Breast epithelium (tissue), 4 donors: ENCODE results near the gene FUT8. TPM values are rescaled to one million over a fixed set of nuclear protein-coding genes. Genes with fewer than 3 reads are reported as not detected.
A peak's percentile ranks its signal among the peaks of the same experiment; 100 is the strongest.

Source experiments
- DNase-seq, 2 donors: peaks; one replicate each; pipeline ENCODE4 v3.0.0-alpha.2; 2019; ENCODE audit warnings: low spot score in 2 of 2
- H3K27ac ChIP-seq, 2 donors: fragments of 200-600 bp; sonication (generic) in 1 of 2; one replicate each; pipeline ENCODE4 v1.5.1; 2016 to 2019; ENCODE audit warnings: mild to moderate bottlenecking in 1 of 2
- H3K27me3 ChIP-seq, 2 donors: fragments of 200-600 bp; sonication (generic) in 1 of 2; one replicate each; pipeline versions ENCODE4 v1.5.1 to v1.6.0; 2017 to 2019; ENCODE audit warnings: control low read depth in 1 of 2, mild to moderate bottlenecking in 1 of 2
- H3K36me3 ChIP-seq: fragments of 200-600 bp; one replicate; pipeline ENCODE4 v1.5.1; 2019
- H3K4me1 ChIP-seq, 2 donors: fragments of 200-600 bp; sonication (generic); one replicate each; pipeline ENCODE4 v1.5.1; 2016 to 2019; ENCODE audit warnings: control low read depth in 1 of 2
- H3K4me3 ChIP-seq, 3 donors: fragments of 200-600 bp; sonication (generic); 1 replicate in 2 of 3; 2 replicates in 1 of 3; pipeline ENCODE4 v1.5.1; 2016 to 2019; ENCODE audit warnings: mild to moderate bottlenecking in 3 of 3, moderate library complexity in 2 of 3
- H3K9me3 ChIP-seq, 2 donors: fragments of 200-600 bp; sonication (generic) in 1 of 2; one replicate each; pipeline ENCODE4 v1.5.1; 2016 to 2019; ENCODE audit warnings: control low read depth in 1 of 2
- CTCF ChIP-seq, 3 donors: fragments of 450-650 bp; IDR thresholded peaks; one replicate each; pipeline ENCODE4 v1.5.1; 2016 to 2017; ENCODE audit warnings: antibody characterized with exemption in 3 of 3, mild to moderate bottlenecking in 3 of 3, moderate library complexity in 3 of 3
- POLR2A ChIP-seq: fragments of 450-650 bp; IDR thresholded peaks from one replicate; pipeline ENCODE4 v1.6.1; 2016; ENCODE audit warnings: antibody characterized with exemption, mild to moderate bottlenecking, moderate library complexity
- POLR2AphosphoS5 ChIP-seq, 3 donors: sonication (generic); formaldehyde crosslinking; IDR thresholded peaks; one replicate each; pipeline ENCODE4 v1.6.1; 2017; ENCODE audit warnings: antibody characterized with exemption in 3 of 3
- intact Hi-C: fragments of 100-400 bp; cut with DNase I; formaldehyde crosslinking; loops from one replicate; pipeline ENCODE4 v1.15.1; 2023; ENCODE audit warnings: low total_unique reads
- total RNA-seq, 3 donors: library from RNA; depleted of rRNA; stranded (reverse); fragments of >200 nt; gene quantifications; one replicate each; pipeline ENCODE4 v1.1.0, GENCODE V29; 2016

Gene FUT8
- 10 to 100 TPM; 36.3 to 69.1 (median 47.2) TPM for total RNA-seq

GRCh38 chr14:65412032-65412846, at the start of gene FUT8:
Gene FUT8 (plus strand): TSS chr14:65412730. CDS start chr14:65561564, 148,834 bp downstream.
- DNase-seq = peak; percentile 94 to 95
- H3K27me3 ChIP-seq = no peaks in the 10 kb centered on the region
- intact Hi-C loops = no loop called here
- no peaks in the 10 kb centered on the region for H3K36me3 ChIP-seq
- no peaks in the 10 kb centered on the region for H3K9me3 ChIP-seq
- peak within 1 kb of the TSS; percentile 85 to 96 (median 87) for H3K4me3 ChIP-seq
- peak within 1 kb of the TSS; percentile 94 to 97 for H3K27ac ChIP-seq
- TF ChIP-seq CTCF (IDR thresholded peaks at IDR 0.05) = peak; percentile 23 to 42 (median 38)
- peak; percentile 74 to 86 (median 80) for TF ChIP-seq POLR2AphosphoS5 (IDR thresholded peaks at IDR 0.05)
- TF ChIP-seq POLR2A = peak; percentile 36
- H3K4me1 ChIP-seq = no peaks in the 10 kb centered on the region

GRCh38 chr14:65366802-65367565, 45.5 kb upstream of the FUT8 start:
- H3K36me3 ChIP-seq = no peaks in the 10 kb centered on the region
- H3K4me3 ChIP-seq = no peak overlapping the region
- no peak overlapping the region for H3K27ac ChIP-seq
- intact Hi-C loops = no loop called here
- no peak for DNase-seq
- H3K9me3 ChIP-seq = no peaks in the 10 kb centered on the region
- no peak for TF ChIP-seq POLR2AphosphoS5 (IDR thresholded peaks at IDR 0.05)
- no peak for TF ChIP-seq CTCF (IDR thresholded peaks at IDR 0.05)
- TF ChIP-seq POLR2A = no peak
- H3K4me1 ChIP-seq = no peaks in the 10 kb centered on the region
- H3K27me3 ChIP-seq = no peaks in the 10 kb centered on the region

GRCh38 chr14:65369560-65369959, 43.0 kb upstream of the FUT8 start:
- Histone ChIP-seq H3K27ac (no peak overlapping the region), H3K9me3 (no peaks in the 10 kb centered on the region), H3K4me1 (no peaks in the 10 kb centered on the region), H3K36me3 (no peaks in the 10 kb centered on the region), H3K4me3 (no peak overlapping the region), H3K27me3 (no peaks in the 10 kb centered on the region)
- DNase-seq = no peak
- intact Hi-C loops = no loop called here
- TF ChIP-seq POLR2A = no peak
- no peak for TF ChIP-seq CTCF (IDR thresholded peaks at IDR 0.05)
- TF ChIP-seq POLR2AphosphoS5 (IDR thresholded peaks at IDR 0.05) = no peak

- intact Hi-C loops = no loop called here
- H3K27me3 ChIP-seq = no peaks in the 10 kb centered on the region
- no peak overlapping the region for H3K4me3 ChIP-seq
- no peaks in the 10 kb centered on the region for H3K9me3 ChIP-seq
- no peak for DNase-seq
- no peaks in the 10 kb centered on the region for H3K4me1 ChIP-seq
- no peaks in the 10 kb centered on the region for H3K36me3 ChIP-seq
- H3K27ac ChIP-seq = no peak overlapping the region
- TF ChIP-seq POLR2A (no peak), CTCF (IDR thresholded peaks at IDR 0.05) (no peak), POLR2AphosphoS5 (IDR thresholded peaks at IDR 0.05) (no peak)
These were observed 41.7 kb upstream of the FUT8 start for GRCh38 chr14:65370801-65371248.

GRCh38 chr14:65371784-65372183, 40.7 kb upstream of the FUT8 start:
- Histone ChIP-seq H3K4me3 (no peak overlapping the region), H3K9me3 (no peaks in the 10 kb centered on the region), H3K4me1 (no peaks in the 10 kb centered on the region), H3K36me3 (no peaks in the 10 kb centered on the region), H3K27ac (no peak overlapping the region), H3K27me3 (no peaks in the 10 kb centered on the region)
- intact Hi-C loops = loop anchor here (2.0 kb wide), 1 partner anchor 29 kb away; no protein-coding TSS in a partner anchor
- DNase-seq = no peak
- no peak for TF ChIP-seq POLR2A
- no peak for TF ChIP-seq CTCF (IDR thresholded peaks at IDR 0.05)
- TF ChIP-seq POLR2AphosphoS5 (IDR thresholded peaks at IDR 0.05) = no peak
